ENCODE measurements around the gene MAML3. TPM values are rescaled to one million over a fixed set of nuclear protein-coding genes. Genes with fewer than 3 reads are reported as not detected.
"Not testable (repeated sequence)": the region's sequence is repeated elsewhere in the genome, so short reads cannot be mapped to it uniquely, and the experiment has no call there.

The MAML3 gene
- total RNA-seq, 1 donor from 2014 or later = 0.43 TPM

DNA sequence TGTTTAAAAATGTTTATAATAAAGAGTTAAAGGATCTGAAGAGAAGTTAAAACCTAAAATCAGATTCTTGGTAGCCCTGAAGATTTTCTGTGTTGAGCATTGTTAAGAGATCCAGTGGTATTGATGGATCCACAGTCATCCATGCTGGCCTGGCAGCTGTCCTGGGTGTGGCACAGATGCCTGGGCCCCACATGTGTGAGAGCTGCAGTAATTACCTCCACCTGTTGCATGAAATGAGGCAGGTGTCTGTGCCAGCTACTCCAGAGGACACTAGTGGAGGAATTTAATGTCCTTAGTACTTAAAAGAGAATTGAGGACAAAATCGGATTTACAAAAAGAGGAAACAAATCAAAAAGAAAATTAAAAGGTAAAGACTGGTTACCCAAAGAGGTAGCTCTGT lies 444.3 kb downstream of the MAML3 start:
- DNase-seq (ENCODE audit: low read depth) = peak; percentile 44

DNA sequence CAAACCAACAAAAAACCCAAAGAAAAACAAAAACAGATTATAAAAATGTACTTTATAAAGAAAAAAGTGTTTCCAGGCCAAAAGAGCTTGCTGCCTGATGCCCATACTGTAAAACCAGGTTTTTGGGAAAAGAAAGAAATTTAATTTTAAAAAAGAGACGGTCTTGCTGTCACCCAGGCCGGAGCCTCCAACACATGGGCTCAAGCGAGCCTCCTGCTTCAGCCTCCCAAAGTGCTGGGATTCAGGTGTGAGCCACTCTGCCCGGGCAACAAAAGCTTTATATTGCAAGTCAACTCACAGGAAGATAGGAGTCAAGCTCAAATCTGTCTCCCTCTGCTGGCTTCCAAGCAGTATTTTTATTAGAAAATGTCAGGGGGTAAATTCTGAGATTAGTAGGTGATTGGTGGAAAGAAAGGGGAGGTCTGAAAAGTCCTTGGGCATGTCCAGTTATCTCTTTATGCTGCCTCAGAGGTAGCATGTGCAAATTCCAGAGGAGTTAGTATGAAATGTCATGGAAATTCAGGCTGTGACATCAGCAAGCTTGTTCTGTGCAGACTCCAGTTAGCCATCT lies 449.0 kb downstream of the MAML3 start:
- no peak for DNase-seq (ENCODE audit: low read depth)

DNA sequence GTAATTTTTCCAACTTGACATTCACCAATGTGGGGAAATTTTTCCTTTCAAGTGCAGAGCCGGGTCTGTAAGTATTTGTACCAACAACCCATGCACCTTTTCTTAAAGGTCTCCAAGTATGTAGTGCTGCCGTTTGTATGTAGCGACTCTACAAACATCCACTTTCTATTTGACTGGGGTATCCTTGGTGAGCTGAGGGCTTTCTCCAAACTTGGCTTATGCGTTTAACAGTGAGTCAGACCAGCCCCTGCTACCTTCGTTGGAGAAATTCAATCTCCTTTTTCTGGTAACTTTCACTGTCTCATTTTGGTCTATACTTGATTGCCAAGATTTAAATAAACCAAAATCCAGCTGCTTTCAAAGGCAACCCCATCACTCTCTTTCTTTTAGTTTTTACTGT lies 453.4 kb downstream of the MAML3 start:
- no peak for DNase-seq (ENCODE audit: low read depth)

DNA sequence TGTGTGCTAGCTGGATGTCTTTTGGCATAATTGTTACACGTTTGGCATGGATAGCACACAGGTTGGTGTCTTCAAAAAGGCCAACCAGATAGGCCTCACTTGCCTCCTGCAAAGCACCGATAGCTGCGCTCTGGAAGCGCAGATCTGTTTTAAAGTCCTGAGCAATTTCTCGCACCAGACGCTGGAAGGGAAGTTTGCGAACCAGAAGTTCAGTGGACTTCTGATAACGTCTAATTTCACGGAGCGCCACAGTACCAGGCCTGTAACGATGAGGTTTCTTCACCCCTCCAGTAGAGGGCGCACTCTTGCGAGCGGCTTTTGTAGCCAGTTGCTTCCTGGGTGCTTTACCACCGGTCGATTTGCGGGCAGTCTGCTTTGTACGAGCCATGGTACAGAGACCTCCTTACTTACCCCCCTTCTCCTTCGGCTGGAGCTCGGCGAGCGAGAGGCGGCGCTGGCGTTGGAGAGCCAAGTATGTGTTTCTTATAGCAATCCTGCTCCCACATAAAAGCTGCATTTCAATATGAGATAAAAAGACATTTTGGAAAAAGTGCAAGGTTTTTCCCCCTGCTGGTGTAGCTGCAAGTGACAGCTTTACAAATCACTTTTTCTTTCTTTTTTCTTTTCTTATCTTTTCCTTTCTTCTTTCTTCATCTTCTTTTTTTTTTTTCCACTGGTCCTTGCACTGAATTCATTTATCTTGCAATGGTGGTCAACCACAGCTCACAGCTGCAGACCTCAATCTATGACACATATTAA lies 455.6 kb downstream of the MAML3 start:
- DNase-seq (ENCODE audit: low read depth) = not testable (repeated sequence)

DNA sequence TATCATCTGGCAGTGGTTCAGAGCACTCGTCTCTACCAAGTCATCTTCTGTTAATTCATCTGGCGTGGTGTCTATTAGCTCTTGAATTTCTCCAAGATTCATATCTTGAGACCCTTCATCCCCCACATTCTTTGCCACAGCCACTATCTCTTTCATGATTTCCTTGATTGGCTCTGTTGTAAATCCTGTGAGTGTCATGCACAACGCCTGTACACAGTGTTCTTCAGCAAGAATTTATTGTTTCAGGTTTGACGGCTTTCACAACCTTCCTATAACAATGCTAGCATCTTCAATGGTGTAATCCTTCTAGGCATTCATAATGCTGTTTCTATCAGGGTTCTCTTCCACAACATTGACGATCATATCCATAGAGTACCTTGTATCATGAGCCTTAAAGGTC lies 457.5 kb downstream of the MAML3 start:
- no peak for DNase-seq (ENCODE audit: low read depth)

DNA sequence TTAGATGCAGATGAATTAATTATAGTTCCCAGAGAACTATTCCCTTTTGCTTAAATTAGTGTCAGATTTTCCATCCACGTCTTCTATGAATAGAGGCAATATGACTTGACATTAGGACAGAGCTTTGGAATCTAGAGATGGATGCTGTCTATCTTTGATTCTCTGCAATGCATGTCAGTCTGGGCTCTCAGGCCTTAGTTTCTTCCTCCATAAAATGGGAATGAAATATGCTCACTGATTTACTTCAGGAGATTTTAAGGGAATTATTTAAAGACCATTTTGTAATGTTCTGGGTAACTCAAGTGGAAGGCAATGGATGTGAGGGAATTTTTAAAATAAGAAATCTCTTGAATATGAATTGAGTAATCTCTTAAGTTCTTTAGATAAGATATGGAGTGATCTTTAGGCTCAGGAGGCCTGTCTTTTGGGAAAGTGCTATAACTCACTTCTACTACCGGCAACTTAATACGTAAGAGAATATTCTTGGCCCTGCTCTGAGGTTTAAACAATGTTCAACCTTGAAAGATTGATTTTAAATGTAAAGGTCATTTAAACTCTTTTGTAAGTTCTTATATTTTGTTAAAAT lies 459.4 kb downstream of the MAML3 start:
- DNase-seq (ENCODE audit: low read depth) = no peak

DNA sequence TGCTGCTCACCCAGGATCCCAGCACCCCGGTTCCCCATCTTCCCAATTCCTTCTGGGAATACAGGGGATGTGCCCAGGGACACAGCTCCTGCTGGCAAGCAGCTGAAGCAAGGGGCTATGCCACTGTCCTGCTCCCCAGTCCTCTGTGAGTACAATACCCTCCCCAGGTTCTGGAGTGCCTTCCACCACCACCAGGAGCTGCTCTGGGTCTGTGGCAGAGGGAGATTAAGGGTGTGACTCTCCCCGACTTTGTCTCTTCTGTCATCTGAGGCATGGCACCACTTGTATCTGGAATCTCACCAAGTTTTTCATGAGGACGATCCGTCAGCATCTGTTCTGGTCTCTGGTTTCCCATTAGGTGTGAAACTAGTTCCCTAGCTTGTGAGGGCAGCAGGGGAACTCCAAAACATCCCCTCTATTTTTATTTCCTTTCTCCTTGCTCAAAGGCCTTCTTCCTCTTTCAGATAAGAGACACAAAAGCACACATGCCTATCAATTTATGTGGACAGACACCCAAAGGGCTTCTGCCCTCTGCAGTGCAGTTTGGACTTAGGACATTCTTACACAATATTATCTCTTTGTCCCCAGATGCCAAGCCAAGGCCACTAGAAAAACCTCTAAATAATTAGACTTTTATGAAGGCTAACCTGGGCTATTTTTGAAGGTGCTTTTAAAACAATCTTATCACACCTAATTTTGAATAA lies 461.5 kb downstream of the MAML3 start:
- peak; percentile 72 for DNase-seq (ENCODE audit: low read depth)

DNA sequence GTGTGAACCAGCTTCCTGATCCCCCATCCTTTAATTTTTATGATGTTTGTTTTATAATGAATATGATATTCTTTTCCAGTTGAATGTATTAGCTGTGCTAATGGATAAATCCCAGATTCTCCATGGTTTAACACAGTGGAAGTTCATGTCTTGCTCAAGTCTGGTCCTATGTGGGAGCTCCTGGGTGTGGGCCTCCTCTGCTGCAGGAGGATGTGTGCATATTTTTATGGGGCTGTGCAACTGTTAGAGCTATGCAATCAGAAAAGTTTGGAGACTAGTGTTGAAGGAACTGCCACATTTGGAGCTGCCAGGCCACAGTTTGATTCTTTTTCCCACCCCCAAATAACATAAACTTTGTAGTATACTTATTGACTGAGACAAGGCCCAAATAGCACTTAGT lies 463.6 kb downstream of the MAML3 start:
- no peak for DNase-seq (ENCODE audit: low read depth)

DNA sequence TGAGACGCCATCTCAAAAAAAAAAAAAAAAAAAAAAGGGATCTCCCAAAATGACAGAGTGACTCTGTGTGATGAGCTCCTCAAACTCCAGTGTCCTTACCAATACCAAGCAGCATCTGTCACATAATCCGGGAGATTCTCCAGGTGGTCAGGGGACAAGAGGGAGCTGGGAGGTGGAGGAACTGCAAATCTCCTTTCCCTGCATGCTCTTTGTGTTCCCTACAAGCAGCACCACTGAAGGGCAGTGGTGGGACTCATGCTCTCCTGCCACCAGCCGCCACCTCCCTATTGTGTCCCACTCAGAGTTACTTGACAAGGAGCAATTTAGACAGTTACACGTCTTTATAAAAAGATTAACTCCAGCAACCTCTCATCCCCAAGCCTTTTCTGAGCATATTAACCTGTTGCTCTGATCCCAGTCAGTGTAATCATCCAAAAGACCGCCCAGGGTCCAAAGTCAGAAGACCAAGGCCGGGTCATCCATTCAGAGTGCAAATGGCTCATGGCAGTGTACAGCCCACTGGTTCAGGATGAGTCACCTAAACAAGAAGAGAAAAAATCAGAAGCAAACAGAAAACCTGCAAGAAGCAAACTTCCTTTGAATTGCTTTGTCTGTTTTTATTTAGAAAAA lies 464.8 kb downstream of the MAML3 start:
- DNase-seq (ENCODE audit: low read depth) = no peak

DNA sequence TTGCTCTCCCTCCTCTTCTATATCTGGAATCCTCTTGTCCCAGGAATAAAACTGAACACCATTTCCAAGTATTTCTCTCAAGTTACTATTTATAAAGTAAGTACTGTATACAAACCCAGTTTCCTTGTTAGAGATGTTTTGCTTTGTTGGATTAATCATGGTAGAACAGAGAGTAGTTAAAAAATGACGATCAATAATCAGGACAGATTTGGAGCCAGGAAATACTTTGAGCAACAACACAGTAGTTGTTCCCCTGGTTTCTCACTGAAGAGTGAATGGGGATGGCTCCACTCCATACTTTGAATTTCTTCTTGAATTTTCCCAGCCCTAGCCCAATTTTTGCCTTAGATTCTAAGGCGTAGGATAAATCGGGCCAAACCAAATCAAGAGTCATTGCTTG lies 467.0 kb downstream of the MAML3 start:
- no peak for DNase-seq (ENCODE audit: low read depth)

DNA sequence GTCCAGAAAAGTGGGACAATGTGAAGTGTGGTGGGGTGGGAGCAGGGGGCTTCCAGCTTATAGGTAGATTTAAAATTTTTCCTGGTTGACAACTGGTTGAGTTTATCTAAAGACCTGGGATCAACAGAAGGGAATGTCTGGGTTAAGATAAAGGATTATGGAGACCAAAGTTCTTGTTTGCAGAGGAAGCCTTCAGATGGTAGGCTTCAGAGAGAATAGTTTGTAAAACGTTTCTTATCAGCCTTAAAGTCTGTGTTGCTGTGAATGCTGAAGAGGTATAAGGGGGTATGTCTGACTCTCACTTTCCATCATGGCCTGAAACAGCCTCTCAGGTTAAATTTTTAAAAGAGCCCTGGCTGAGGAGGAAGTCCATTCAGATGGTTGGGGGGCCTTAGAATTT lies 467.9 kb downstream of the MAML3 start:
- DNase-seq (ENCODE audit: low read depth) = no peak

DNA sequence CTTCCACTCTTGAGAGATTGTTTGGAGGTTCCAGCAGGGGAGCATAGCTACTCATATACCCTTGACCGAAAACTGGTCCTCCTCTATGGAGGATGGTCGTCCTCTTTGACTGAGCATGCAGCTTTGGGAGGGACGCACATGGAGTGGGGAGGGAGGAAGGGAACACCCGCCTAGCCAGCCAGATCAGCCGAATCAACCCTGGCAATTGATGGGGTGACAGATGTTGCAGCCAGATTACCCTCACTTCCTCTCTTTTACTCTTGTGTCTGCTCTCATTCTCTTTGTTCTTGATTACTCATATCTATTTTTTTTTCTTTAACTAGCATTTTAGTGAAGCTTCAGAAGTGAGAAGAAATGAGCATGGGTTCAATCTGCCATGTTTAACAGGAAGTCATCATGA lies 468.8 kb downstream of the MAML3 start:
- DNase-seq (ENCODE audit: low read depth) = no peak

DNA sequence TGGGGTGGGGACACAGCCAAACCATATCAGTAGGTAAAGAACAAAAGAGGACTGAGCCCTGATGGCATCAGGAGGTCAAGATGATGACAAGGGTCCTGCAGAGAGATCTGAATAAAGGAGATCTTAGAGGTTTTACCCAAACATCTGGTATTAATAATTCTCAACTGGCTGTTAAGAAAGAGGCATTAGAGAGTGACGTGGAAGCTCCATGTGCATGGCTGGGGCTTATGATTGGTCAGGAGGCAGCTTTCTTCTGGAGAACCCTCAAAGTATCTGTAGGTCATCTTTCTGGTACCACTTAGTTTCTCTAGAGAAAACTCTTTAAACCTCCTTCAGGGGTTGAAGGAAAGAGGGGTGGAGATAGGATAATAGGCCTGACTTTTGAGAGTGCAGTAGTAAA lies 469.6 kb downstream of the MAML3 start:
- no peak for DNase-seq (ENCODE audit: low read depth)

DNA sequence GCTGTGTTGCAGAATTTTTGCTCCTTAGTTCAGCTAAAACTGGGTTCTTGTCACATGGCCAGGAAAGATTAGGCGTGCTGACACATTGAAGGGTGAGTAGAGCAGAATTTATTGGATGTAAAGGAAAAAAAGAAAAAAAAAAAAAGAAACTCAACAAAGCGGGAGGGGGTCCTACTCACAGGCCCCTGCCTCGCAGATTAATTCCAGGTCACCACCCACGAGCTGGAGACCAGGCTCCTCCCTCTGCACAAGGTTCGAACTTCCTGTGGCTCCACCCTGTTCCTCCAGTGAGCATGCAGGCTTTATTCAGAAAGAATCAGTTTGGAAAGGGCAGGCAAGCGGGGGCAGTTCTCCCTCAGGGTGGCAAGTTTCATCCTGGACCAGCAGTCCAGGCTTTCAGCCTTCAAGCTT lies 471.2 kb downstream of the MAML3 start:
- DNase-seq (ENCODE audit: low read depth) = no peak

DNA sequence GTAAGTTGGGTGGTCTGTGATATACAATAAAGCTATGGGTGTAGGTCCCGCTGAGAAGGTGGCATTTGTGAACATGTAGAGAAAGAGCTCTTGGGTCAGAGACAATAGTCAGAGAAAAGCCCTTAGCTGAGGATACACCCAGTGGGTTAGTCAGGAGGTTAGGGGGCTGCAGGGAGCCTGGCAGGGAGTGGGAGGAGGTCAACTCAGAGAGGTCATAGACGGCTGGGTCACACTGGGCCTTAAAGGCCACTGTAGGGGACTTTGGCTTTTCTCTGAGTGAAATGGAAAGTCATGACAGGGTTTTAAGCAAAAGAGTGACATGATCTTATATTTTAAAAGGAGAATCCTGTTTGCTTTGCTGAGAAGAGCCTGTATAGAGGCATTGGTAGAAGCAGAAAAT lies 471.7 kb downstream of the MAML3 start:
- no peak for DNase-seq (ENCODE audit: low read depth)

DNA sequence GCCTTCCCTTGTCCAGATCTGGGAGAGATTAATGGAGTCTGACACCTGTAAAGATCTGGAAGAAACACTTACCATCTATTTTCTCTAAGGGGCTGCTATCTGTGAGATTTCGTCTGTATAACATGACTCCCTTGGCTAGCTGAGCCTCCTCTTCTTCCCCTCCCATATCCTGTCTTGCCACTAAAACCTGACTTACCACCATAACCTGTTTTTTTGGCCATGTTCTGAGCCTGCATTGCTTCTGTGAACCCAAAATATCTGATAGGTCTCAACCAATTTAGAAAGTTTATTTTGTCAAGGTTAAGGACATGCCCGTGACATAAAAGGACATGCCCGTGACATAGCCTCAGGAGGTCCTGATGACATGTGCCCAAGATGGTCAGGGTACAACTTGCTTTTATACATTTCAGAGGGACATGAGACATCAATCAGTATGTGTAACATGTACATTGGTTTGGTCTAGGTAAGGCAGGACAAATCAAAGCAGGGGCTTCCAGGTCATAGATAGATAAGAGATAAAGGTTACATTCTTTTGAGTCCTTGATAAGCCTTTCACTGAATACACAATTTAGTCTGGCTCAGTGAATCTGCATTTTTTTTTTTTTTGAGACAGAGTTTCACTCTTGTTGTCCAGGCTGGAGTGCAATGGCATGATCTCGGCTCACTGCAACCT lies 476.9 kb downstream of the MAML3 start:
- no peak for DNase-seq (ENCODE audit: low read depth)

DNA sequence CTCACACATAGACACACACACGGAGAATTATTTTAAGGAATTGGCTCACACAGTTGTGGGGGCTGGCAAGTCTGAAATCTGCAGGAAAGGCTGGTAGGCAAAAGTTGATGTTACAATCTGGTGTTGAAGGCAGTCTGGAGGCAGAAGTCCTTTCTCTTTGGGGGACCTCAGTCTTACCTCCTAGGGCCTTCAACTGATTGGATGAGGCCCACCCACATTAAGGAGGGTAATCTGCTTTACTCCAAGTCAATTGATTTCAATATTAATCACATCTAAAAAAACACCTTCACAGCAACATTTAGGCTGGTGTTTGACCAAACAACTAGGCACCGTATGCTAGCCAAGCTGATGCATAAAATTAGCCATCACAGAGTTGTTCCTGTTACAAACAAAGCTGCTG lies 477.6 kb downstream of the MAML3 start:
- DNase-seq (ENCODE audit: low read depth) = no peak

DNA sequence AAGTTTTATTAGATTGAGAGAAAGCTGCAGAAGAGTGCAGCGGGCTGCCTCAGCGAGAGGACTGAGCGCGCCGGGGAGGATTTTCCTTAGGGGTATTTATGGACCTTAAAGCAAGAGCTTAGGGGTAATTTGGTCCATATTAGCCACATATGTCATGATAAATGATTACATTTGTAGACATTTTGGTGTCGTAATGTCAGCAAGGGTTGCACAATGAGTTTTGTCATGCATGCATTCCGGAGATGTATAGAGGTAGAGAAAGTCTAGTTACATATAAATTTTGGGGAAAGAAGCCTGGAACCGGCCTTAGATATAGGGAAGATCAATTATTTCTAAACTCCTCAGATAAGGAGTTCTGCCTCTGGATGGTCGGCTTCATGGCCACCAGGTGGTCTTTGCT lies 478.3 kb downstream of the MAML3 start:
- no peak for DNase-seq (ENCODE audit: low read depth)

DNA sequence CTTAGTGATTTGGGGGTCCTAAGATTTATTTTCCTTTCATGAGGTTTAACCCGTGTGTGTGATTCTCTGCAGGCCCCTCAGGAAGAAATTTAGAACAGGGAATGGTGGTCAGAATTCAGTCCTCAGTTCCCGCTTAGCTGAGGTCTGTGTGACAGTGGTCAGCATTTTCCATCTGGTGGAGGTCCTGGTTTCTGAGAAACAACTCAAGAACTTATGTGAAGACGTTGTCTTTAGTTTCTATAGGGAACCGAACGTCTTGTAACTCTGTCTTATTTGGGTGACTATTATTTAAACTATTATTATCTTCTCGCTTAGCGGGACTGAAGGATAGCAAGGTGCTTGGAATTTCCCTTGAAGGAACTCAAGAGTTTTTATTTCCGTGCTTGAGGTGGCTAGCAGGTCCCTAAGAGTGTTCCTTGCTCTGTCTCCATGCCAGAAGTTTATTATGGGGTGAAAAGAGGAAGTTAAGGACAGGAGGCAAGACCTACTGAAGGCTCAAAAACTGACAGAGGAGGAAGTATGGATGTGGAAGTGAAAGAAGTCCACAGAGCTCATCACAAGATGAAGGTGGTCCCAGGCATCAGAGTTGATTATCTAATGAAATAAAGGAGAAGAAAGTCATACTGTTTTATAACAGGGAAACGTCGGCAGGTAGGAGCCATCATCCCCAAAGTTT lies 479.0 kb downstream of the MAML3 start:
- DNase-seq (ENCODE audit: low read depth) = no peak

DNA sequence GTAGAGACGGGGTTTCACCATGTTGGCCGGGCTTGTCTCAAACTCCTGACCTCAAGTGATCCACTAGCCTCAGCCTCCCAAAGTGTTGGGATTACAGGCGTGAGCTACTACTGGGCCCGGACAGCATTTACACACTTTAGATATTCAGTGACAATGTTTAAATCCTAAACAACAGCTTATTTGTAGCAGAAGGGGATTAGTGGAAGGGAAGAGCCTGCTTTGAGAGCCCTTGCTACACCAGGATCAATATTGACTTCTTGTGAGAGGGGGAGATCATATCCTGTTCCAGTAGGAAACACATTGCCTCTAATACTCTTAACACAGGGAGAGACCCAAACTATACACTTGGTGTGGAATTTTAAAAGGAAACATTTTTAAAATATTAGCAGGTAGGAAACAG lies 481.3 kb downstream of the MAML3 start:
- DNase-seq (ENCODE audit: low read depth) = no peak

DNA sequence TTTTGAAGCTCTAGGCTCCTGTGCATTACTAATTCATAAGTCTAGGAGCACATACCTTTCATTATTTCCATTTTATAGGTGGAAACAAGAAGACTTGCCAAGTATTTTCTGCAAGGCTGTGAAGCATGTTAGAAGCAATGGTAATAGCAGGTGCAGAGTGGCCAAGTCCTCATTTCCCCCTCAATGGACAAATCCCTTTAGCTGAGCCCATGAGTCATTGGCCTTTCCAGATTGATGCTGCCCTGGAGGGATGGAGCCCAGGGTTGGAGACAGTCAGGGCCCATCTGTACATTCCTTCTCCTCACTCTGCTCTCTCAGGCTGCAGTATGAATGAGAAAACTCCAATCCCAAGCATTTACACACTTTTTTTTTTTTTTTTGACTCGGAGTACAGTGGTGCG lies 481.8 kb downstream of the MAML3 start:
- DNase-seq (ENCODE audit: low read depth) = no peak
